IMR-90 (cell line): ENCODE results near the gene CNTFR. TPM values are rescaled to one million over a fixed set of nuclear protein-coding genes. Genes with fewer than 3 reads are reported as not detected.

ENCODE experiments used
- ATAC-seq: fragments of 200-7000 bp; cut with Tn5 transposase; 2 replicates; pipeline ENCODE4 v1.9.1; 2020; ENCODE audit warnings: low read depth, mild to moderate bottlenecking, moderate library complexity
- BruUV-seq: library from RNA; stranded (reverse); fragments of 400-500 nt; replicated peaks from 2 replicates; lab custom pipeline; 2021; lab: Mats Ljungman, UMichigan
- CTCF ChIA-PET: fragments of 300-600 bp; formaldehyde crosslinking; extraction: SDS; loops from one replicate; lab custom pipeline; 2021; ENCODE audit warnings: antibody characterized with exemption; lab: Yijun Ruan, JAX
- POLR2A ChIA-PET: fragments of 300-600 bp; sonication (Branson Sonifier 250); formaldehyde crosslinking; loops from one replicate; lab custom pipeline; 2022; ENCODE audit warnings: antibody characterized with exemption; ENCODE audit not compliant: unreplicated experiment; lab: Charles Lee
- DNase-seq: peaks from one replicate; pipeline ENCODE4 v3.0.0; 2013
- H2AFZ ChIP-seq: replicated peaks from 2 replicates; pipeline ENCODE3; 2013; ENCODE audit warnings: low read length, mild to moderate bottlenecking; ENCODE audit not compliant: poor library complexity
- H2AK5ac ChIP-seq: 2 replicates; pipeline ENCODE4 v1.6.1; 2013; ENCODE audit warnings: low read depth, low read length, inconsistent platforms
- H2AK9ac ChIP-seq: replicated peaks from 2 replicates; pipeline ENCODE3; 2013; ENCODE audit warnings: mild to moderate bottlenecking, low read depth, low read length, moderate library complexity; ENCODE audit not compliant: poor library complexity
- H2BK120ac ChIP-seq: 2 replicates; pipeline ENCODE4 v1.6.1; 2013; ENCODE audit warnings: low read depth, low read length, inconsistent platforms
- H2BK15ac ChIP-seq: 3 replicates; pipeline ENCODE4 v1.6.1; 2013; ENCODE audit warnings: low read depth, low read length, inconsistent platforms
- H2BK20ac ChIP-seq: 2 replicates; pipeline ENCODE4 v1.6.1; 2013; ENCODE audit warnings: low read depth, mild to moderate bottlenecking, inconsistent platforms, low read length, moderate library complexity
- H2BK5ac ChIP-seq: 2 replicates; pipeline ENCODE4 v1.6.1; 2013; ENCODE audit warnings: mild to moderate bottlenecking, low read depth, low read length, inconsistent platforms; ENCODE audit not compliant: poor library complexity, severe bottlenecking
- H3K14ac ChIP-seq: replicated peaks from 2 replicates; pipeline ENCODE4 v1.6.1; 2013; ENCODE audit warnings: low read depth, low read length, inconsistent platforms
- H3K18ac ChIP-seq: 2 replicates; pipeline ENCODE4 v1.6.1; 2013; ENCODE audit warnings: low read depth, low read length, control low read depth
- H3K23ac ChIP-seq: 2 replicates; pipeline ENCODE4 v1.6.1; 2013; ENCODE audit warnings: low read depth, low read length, inconsistent platforms
- H3K27ac ChIP-seq: 2 replicates; pipeline ENCODE4 v1.5.1; 2013; ENCODE audit warnings: mild to moderate bottlenecking, control low read depth, low read length; ENCODE audit not compliant: insufficient read depth
- H3K27me3 ChIP-seq: 2 replicates; pipeline ENCODE4 v1.6.1; 2013; ENCODE audit warnings: low read length; ENCODE audit not compliant: control insufficient read depth, insufficient read depth
- H3K36me3 ChIP-seq: 2 replicates; pipeline ENCODE4 v1.6.1; 2013; ENCODE audit warnings: low read length, mixed read lengths; ENCODE audit not compliant: control insufficient read depth, insufficient read depth
- H3K4ac ChIP-seq: 2 replicates; pipeline ENCODE4 v1.6.1; 2013; ENCODE audit warnings: low read depth, low read length, inconsistent platforms
- H3K4me1 ChIP-seq: 2 replicates; pipeline ENCODE4 v1.6.1; 2013; ENCODE audit warnings: low read length, mixed read lengths; ENCODE audit not compliant: control insufficient read depth, insufficient read depth
- H3K4me2 ChIP-seq: 2 replicates; pipeline ENCODE4 v1.6.1; 2013; ENCODE audit warnings: low read depth, mild to moderate bottlenecking, control low read depth, low read length, moderate library complexity
- H3K4me3 ChIP-seq: 2 replicates; pipeline ENCODE4 v1.5.1; 2013; ENCODE audit warnings: low read depth, mild to moderate bottlenecking, control low read depth, low read length, moderate library complexity; ENCODE audit not compliant: insufficient read depth
- H3K56ac ChIP-seq: 2 replicates; pipeline ENCODE4 v1.6.1; 2013; ENCODE audit warnings: low read length, inconsistent platforms; ENCODE audit not compliant: insufficient read depth; ENCODE audit errors: extremely low read depth
- H3K79me1 ChIP-seq, 2 experiments: 2 replicates each; pipeline ENCODE4 v1.6.1; 2013; ENCODE audit warnings: low read length in 2 of 2, inconsistent platforms in 1 of 2, low read depth in 1 of 2
- H3K9ac ChIP-seq: 2 replicates; pipeline ENCODE4 v1.6.1; 2013; ENCODE audit warnings: low read depth, low read length, control low read depth
- H3K9me1 ChIP-seq: 2 replicates; pipeline ENCODE4 v1.6.1; 2013; ENCODE audit warnings: low read length, inconsistent platforms; ENCODE audit not compliant: insufficient read depth
- H3K9me3 ChIP-seq: 2 replicates; pipeline ENCODE4 v1.6.1; 2013; ENCODE audit warnings: low read length; ENCODE audit not compliant: control insufficient read depth, insufficient read depth
- H4K20me1 ChIP-seq: 2 replicates; pipeline ENCODE4 v1.6.1; 2013; ENCODE audit warnings: low read length, inconsistent platforms; ENCODE audit not compliant: insufficient read depth
- H4K5ac ChIP-seq: 2 replicates; pipeline ENCODE4 v1.6.1; 2013; ENCODE audit warnings: mild to moderate bottlenecking, low read depth, low read length, control low read depth
- H4K8ac ChIP-seq, 2 experiments: 2 replicates each; pipeline ENCODE4 v1.6.1; 2013; ENCODE audit warnings: low read depth in 2 of 2, low read length in 2 of 2, control low read depth in 1 of 2, inconsistent platforms in 1 of 2
- H4K91ac ChIP-seq: 2 replicates; pipeline ENCODE4 v1.6.1; 2013; ENCODE audit warnings: low read depth, low read length, inconsistent platforms; ENCODE audit not compliant: insufficient read depth
- MXI1 ChIP-seq: IDR thresholded peaks from 2 replicates; pipeline ENCODE4 v1.6.1; 2012; ENCODE audit warnings: low read depth, mild to moderate bottlenecking, low read length, moderate library complexity, borderline replicate concordance
- RAD21 ChIP-seq: IDR thresholded peaks from 2 replicates; pipeline ENCODE4 v1.6.1; 2012; ENCODE audit warnings: low read length, improper control_type of control experiment
- RCOR1 ChIP-seq: IDR thresholded peaks from 2 replicates; pipeline ENCODE4 v1.6.1; 2012; ENCODE audit warnings: mild to moderate bottlenecking, low read length, improper control_type of control experiment; ENCODE audit not compliant: insufficient replicate concordance
- RFX5 ChIP-seq: IDR thresholded peaks from 2 replicates; pipeline ENCODE4 v1.8.0; 2012; ENCODE audit warnings: low read depth, mild to moderate bottlenecking, low read length, moderate library complexity
- WGBS, 2 experiments: methylation state at CpG; one replicate each; pipeline versions ENCODE4 v1.1.5 to v1.1.7; 2013; ENCODE audit warnings: missing lambda C conversion rate in 2 of 2; ENCODE audit not compliant: insufficient read length in 1 of 2; ENCODE audit errors: extremely low coverage in 2 of 2; 5-methylcytosine and 5-hydroxymethylcytosine counted together
- dilution Hi-C: fragments of 300-500 bp; cut with HindIII; formaldehyde crosslinking; loops from one replicate; pipeline ENCODE4 v1.14.3; 2018; ENCODE audit warnings: low sequenced_read_pairs; ENCODE audit not compliant: unreplicated experiment
- in situ Hi-C: fragments of 300-500 bp; cut with MboI; formaldehyde crosslinking; loops from 3 replicates; pipeline ENCODE4 v1.14.3; 2019; ENCODE audit warnings: low sequenced_read_pairs, inconsistent platforms, mixed read lengths
- intact Hi-C: fragments of 100-400 bp; cut with micrococcal nuclease; formaldehyde crosslinking; loops from 2 replicates; pipeline ENCODE4 v1.10.0; 2022
- polyA plus RNA-seq, 3 experiments: library from polyadenylated mRNA; depleted of rRNA; stranded (reverse); fragments of >200 nt; gene quantifications; 2 replicates each; pipeline ENCODE4 v1.2.3, GENCODE V29; 2012; ENCODE audit warnings: low replicate concordance in 1 of 3
- total RNA-seq: library from RNA; depleted of rRNA; stranded (reverse); fragments of >200 nt; gene quantifications from 2 replicates; pipeline ENCODE4 v1.2.3, GENCODE V29; 2012

Gene CNTFR
- total and polyA plus RNA-seq, 2 of the 4 experiments (the other 2 are of a cell fraction) = not detected

GRCh38 chr9:34517185-34517584 lies 72.3 kb downstream of the CNTFR start:
- Histone ChIP-seq H3K56ac (no peak overlapping the region), H2BK20ac (no peak overlapping the region), H3K18ac (no peak overlapping the region), H2AK5ac (no peak overlapping the region), H3K27ac (no peak overlapping the region), H3K23ac (no peak overlapping the region), H3K79me1 (no peaks in the 10 kb centered on the region), H3K4me1 (no peaks in the 10 kb centered on the region), H4K20me1 (peaks cover under 1% of the 10 kb centered on the region), H2AFZ (no peak overlapping the region), H3K36me3 (no peaks in the 10 kb centered on the region), H4K8ac (no peak overlapping the region), H3K9me1 (no peaks in the 10 kb centered on the region), H3K4me3 (no peak overlapping the region), H3K9me3 (no peaks in the 10 kb centered on the region), H4K91ac (no peak overlapping the region), H3K9ac (no peak overlapping the region), H3K14ac (no peak overlapping the region), H2AK9ac (no peak overlapping the region), H3K4ac (no peak overlapping the region), H2BK5ac (no peak overlapping the region), H3K4me2 (no peak overlapping the region), H2BK120ac (no peak overlapping the region), H4K5ac (no peak overlapping the region), H3K27me3 (peaks cover 71% of the 10 kb centered on the region), H2BK15ac (no peak overlapping the region)
- ChIA-PET CTCF (no interaction called here), POLR2A (no interaction called here)
- dilution Hi-C loops = no loop called here
- ATAC-seq (no peak), DNase-seq (no peak)
- BruUV-seq = no TSS peak
- intact Hi-C loops = no loop called here
- TF ChIP-seq RCOR1 = no peak
- TF ChIP-seq RFX5 = no peak
- no peak for TF ChIP-seq MXI1
- TF ChIP-seq RAD21 = no peak
- WGBS, 2 experiments = no CpG with 5 or more reads among the region's 7 CpGs
- in situ Hi-C loops = no loop called here
